HEK293 (cell line): Measurements from ENCODE around the gene KDM5C.

Source experiments
- HIC1 ChIP-seq: fragments of 450-650 bp; formaldehyde crosslinking; IDR thresholded peaks from 2 replicates; pipeline ENCODE4 v1.5.1; 2016; ENCODE audit warnings: missing biosample characterization, missing genetic modification characterization
- HOXC10 ChIP-seq: sonication (generic); formaldehyde crosslinking; IDR thresholded peaks from 2 replicates; pipeline ENCODE4 v1.8.1; 2023; ENCODE audit warnings: mild to moderate bottlenecking, missing genetic modification reagents
- MYNN ChIP-seq: fragments of 450-650 bp; formaldehyde crosslinking; IDR thresholded peaks from 2 replicates; pipeline ENCODE4 v1.5.1; 2016; ENCODE audit warnings: missing biosample characterization, missing genetic modification characterization, borderline replicate concordance
- PATZ1 ChIP-seq: fragments of 450-650 bp; formaldehyde crosslinking; IDR thresholded peaks from 2 replicates; pipeline ENCODE4 v1.5.1; 2016; ENCODE audit warnings: missing biosample characterization, missing genetic modification characterization
- PRDM10 ChIP-seq: fragments of 450-650 bp; formaldehyde crosslinking; IDR thresholded peaks from 2 replicates; pipeline ENCODE4 v1.5.1; 2016; ENCODE audit warnings: missing biosample characterization, missing genetic modification characterization
- REST ChIP-seq: fragments of 450-650 bp; formaldehyde crosslinking; IDR thresholded peaks from 2 replicates; pipeline ENCODE4 v1.5.1; 2016; ENCODE audit warnings: missing biosample characterization, missing genetic modification characterization
- SALL2 ChIP-seq: fragments of 450-650 bp; formaldehyde crosslinking; IDR thresholded peaks from 2 replicates; pipeline ENCODE4 v1.5.0; 2017; ENCODE audit warnings: missing biosample characterization, mild to moderate bottlenecking, missing genetic modification characterization, borderline replicate concordance
- SP2 ChIP-seq: fragments of 450-650 bp; formaldehyde crosslinking; IDR thresholded peaks from 2 replicates; pipeline ENCODE4 v1.5.1; 2016; ENCODE audit warnings: missing biosample characterization, missing genetic modification characterization
- ZBTB10 ChIP-seq: fragments of 450-650 bp; formaldehyde crosslinking; IDR thresholded peaks from 2 replicates; pipeline ENCODE4 v1.5.1; 2016; ENCODE audit warnings: missing biosample characterization, missing genetic modification characterization
- ZEB2 ChIP-seq: fragments of 450-650 bp; formaldehyde crosslinking; IDR thresholded peaks from 2 replicates; pipeline ENCODE4 v1.5.1; 2016; ENCODE audit warnings: missing biosample characterization, missing genetic modification characterization
- ZNF10 ChIP-seq: fragments of 450-650 bp; formaldehyde crosslinking; IDR thresholded peaks from 2 replicates; pipeline ENCODE4 v1.5.1; 2017; ENCODE audit warnings: missing biosample characterization, missing genetic modification characterization
- ZNF146 ChIP-seq: fragments of 450-650 bp; formaldehyde crosslinking; IDR thresholded peaks from 2 replicates; pipeline ENCODE4 v1.5.1; 2016; ENCODE audit warnings: missing biosample characterization, missing genetic modification characterization
- ZNF174 ChIP-seq: fragments of 450-650 bp; formaldehyde crosslinking; IDR thresholded peaks from 2 replicates; pipeline ENCODE4 v1.5.0; 2017; ENCODE audit warnings: missing biosample characterization, mild to moderate bottlenecking, missing genetic modification characterization
- ZNF2 ChIP-seq: fragments of 450-650 bp; formaldehyde crosslinking; IDR thresholded peaks from 2 replicates; pipeline ENCODE4 v1.5.1; 2016; ENCODE audit warnings: missing biosample characterization, missing genetic modification characterization
- ZNF239 ChIP-seq: fragments of 450-650 bp; formaldehyde crosslinking; IDR thresholded peaks from 2 replicates; pipeline ENCODE4 v1.5.1; 2016; ENCODE audit warnings: missing biosample characterization, missing genetic modification characterization
- ZNF302 ChIP-seq: fragments of 450-650 bp; formaldehyde crosslinking; IDR thresholded peaks from 2 replicates; pipeline ENCODE4 v1.5.1; 2016; ENCODE audit warnings: missing biosample characterization, missing genetic modification characterization, low read depth
- ZNF529 ChIP-seq: fragments of 450-650 bp; formaldehyde crosslinking; IDR thresholded peaks from 2 replicates; pipeline ENCODE4 v1.5.1; 2017; ENCODE audit warnings: missing genetic modification characterization, missing biosample characterization; ENCODE audit not compliant: insufficient replicate concordance
- ZNF561 ChIP-seq: fragments of 450-650 bp; IDR thresholded peaks from 2 replicates; pipeline ENCODE4 v1.5.1; 2018; ENCODE audit warnings: missing biosample characterization, missing genetic modification characterization, borderline replicate concordance
- ZNF660 ChIP-seq: fragments of 450-650 bp; IDR thresholded peaks from 2 replicates; pipeline ENCODE4 v1.5.1; 2018; ENCODE audit warnings: missing biosample characterization, mild to moderate bottlenecking, missing genetic modification characterization
- ZNF76 ChIP-seq: fragments of 450-650 bp; formaldehyde crosslinking; IDR thresholded peaks from 2 replicates; pipeline ENCODE4; 2016; ENCODE audit warnings: low read depth, missing biosample characterization, missing genetic modification characterization, borderline replicate concordance
- ZNF830 ChIP-seq: fragments of 450-650 bp; IDR thresholded peaks from 2 replicates; pipeline ENCODE4 v1.5.0; 2018; ENCODE audit warnings: missing biosample characterization, missing genetic modification characterization, low read depth, mild to moderate bottlenecking, moderate library complexity
- ZSCAN4 ChIP-seq: fragments of 450-650 bp; formaldehyde crosslinking; IDR thresholded peaks from 2 replicates; pipeline ENCODE4 v1.5.1; 2017; ENCODE audit warnings: missing biosample characterization, missing genetic modification characterization

KDM5C gene

GRCh38 chrX:53224860-53225797 is at the start of gene KDM5C (continued):
- TF ChIP-seq PRDM10 (peak; percentile 84), ZNF10 (tag by site-specific recombination) (peak; percentile 76; the same call in 1 of the 2 replicates), SALL2 (tag by site-specific recombination) (peak; percentile 100), REST (tag by site-specific recombination) (peak; percentile 58; the same call in 1 of the 2 replicates), ZNF529 (tag by site-specific recombination) (no peak), HOXC10 (CRISPR knock-in tag) (no peak; the same call in 1 of the 2 replicates), ZNF660 (tag by site-specific recombination) (peak; percentile 96), MYNN (tag by site-specific recombination) (peak; percentile 49; the same call in 1 of the 2 replicates), ZSCAN4 (tag by site-specific recombination) (peak; percentile 77), ZNF239 (tag by site-specific recombination) (peak; percentile 81), ZNF146 (tag by site-specific recombination) (peak; percentile 97), HIC1 (tag by site-specific recombination) (no peak), ZNF830 (tag by site-specific recombination) (no peak), ZNF2 (tag by site-specific recombination) (peak; percentile 98), ZEB2 (tag by site-specific recombination) (peak; percentile 92), PATZ1 (tag by site-specific recombination) (peak; percentile 96), ZNF302 (tag by site-specific recombination) (no peak), ZNF561 (tag by site-specific recombination) (peak; percentile 98), SP2 (tag by site-specific recombination) (peak; percentile 80), ZNF76 (peak; percentile 91; the same call in 1 of the 2 replicates), ZBTB10 (tag by site-specific recombination) (peak; percentile 86), ZNF174 (0 out of 2 replicates have a peak, but pooled peaks have one; percentile 40)
